OCI-LY3 (cell line): ENCODE results near the gene ZCCHC18.
"Not testable (repeated sequence)": the region's sequence is repeated elsewhere in the genome, so short reads cannot be mapped to it uniquely, and the experiment has no call there.

Experiments used
- H2AFZ ChIP-seq: fragments of 200-600, 300-600 bp; shearing (Covaris generic); 2 replicates; pipeline ENCODE4 v1.6.0; 2014; ENCODE audit warnings: antibody characterized with exemption, low read depth, low read length
- H3K27ac ChIP-seq: fragments of 200-600, 300-600 bp; sonication (generic); 2 replicates; pipeline ENCODE4 v1.5.1; 2014; ENCODE audit warnings: mild to moderate bottlenecking, low read length, moderate library complexity, mixed read lengths
- H3K27me3 ChIP-seq: fragments of 200-600, 300-600 bp; sonication (generic); 2 replicates; pipeline ENCODE4 v1.6.1; 2014; ENCODE audit warnings: low read depth, low read length, mixed read lengths
- H3K36me3 ChIP-seq: fragments of 200-600, 300-600 bp; sonication (generic); replicated peaks from 2 replicates; pipeline ENCODE3; 2014; ENCODE audit warnings: low read depth, low read length, mixed read lengths
- H3K4me1 ChIP-seq: fragments of 300-600, 200-600 bp; sonication (generic); 2 replicates; pipeline ENCODE4 v1.6.1; 2014; ENCODE audit warnings: low read length, mixed read lengths
- H3K4me2 ChIP-seq: fragments of 200-600, 300-600 bp; sonication (generic); 2 replicates; pipeline ENCODE4 v1.6.1; 2014; ENCODE audit warnings: low read length, mixed read lengths
- H3K4me3 ChIP-seq: fragments of 300-600, 200-600 bp; sonication (generic); 2 replicates; pipeline ENCODE4 v1.5.1; 2014; ENCODE audit warnings: antibody characterized with exemption, mild to moderate bottlenecking, low read length, moderate library complexity
- H3K79me2 ChIP-seq: fragments of 300-600, 200-600 bp; shearing (Covaris generic); 2 replicates; pipeline ENCODE4 v1.6.1; 2014; ENCODE audit warnings: mild to moderate bottlenecking, low read length, mixed read lengths
- H3K9ac ChIP-seq: fragments of 300-600, 200-600 bp; shearing (Covaris generic); 2 replicates; pipeline ENCODE4 v1.6.0; 2014; ENCODE audit warnings: mild to moderate bottlenecking, low read length, moderate library complexity
- H3K9me3 ChIP-seq: fragments of 200-600, 300-600 bp; shearing (Covaris generic); 2 replicates; pipeline ENCODE4 v1.6.1; 2014; ENCODE audit warnings: low read length, mixed read lengths; ENCODE audit not compliant: insufficient read depth
- H4K20me1 ChIP-seq: fragments of 200-600, 300-600 bp; sonication (generic); 2 replicates; pipeline ENCODE4 v1.6.1; 2016; ENCODE audit warnings: low read length, mixed read lengths; ENCODE audit not compliant: insufficient read depth
- EZH2phosphoT487 ChIP-seq: fragments of 200-600 bp; shearing (Covaris generic); IDR thresholded peaks from 2 replicates; pipeline ENCODE4 v1.6.1; 2018; ENCODE audit warnings: antibody characterized with exemption, mixed run types, low read depth
- TF ChIP-seq, protein P1 (sequence below): fragments of 200-600, 300-600 bp; sonication (generic); IDR thresholded peaks from 2 replicates; pipeline ENCODE4 v1.5.1; 2014; ENCODE audit warnings: antibody characterized with exemption, low read length, low read depth

Gene ZCCHC18

DNA sequence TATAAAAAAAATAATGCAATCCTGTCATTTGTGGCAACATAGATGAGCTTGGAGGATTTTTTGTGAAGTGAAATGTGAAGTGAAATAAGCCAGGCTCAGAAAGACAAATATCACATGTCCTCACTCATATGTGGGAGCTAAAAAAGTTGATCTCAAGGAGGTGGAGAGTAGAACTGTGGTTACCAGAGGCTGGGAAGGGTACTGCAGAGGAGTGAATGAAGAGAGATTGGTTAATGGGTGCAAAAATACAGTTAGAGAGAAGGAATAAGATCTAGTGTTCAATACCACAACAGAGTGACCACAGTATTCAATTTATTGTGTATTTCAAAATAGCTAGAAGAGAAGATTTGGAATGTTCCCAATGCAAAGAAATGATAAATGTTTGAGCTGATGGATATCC, 13.4 kb upstream of the ZCCHC18 start:
- H4K20me1 ChIP-seq, result no peaks in the 10 kb centered on the region
- H2AFZ ChIP-seq, result no peak overlapping the region
- no peak for TF ChIP-seq EZH2phosphoT487
- TF ChIP-seq, protein P1, sequence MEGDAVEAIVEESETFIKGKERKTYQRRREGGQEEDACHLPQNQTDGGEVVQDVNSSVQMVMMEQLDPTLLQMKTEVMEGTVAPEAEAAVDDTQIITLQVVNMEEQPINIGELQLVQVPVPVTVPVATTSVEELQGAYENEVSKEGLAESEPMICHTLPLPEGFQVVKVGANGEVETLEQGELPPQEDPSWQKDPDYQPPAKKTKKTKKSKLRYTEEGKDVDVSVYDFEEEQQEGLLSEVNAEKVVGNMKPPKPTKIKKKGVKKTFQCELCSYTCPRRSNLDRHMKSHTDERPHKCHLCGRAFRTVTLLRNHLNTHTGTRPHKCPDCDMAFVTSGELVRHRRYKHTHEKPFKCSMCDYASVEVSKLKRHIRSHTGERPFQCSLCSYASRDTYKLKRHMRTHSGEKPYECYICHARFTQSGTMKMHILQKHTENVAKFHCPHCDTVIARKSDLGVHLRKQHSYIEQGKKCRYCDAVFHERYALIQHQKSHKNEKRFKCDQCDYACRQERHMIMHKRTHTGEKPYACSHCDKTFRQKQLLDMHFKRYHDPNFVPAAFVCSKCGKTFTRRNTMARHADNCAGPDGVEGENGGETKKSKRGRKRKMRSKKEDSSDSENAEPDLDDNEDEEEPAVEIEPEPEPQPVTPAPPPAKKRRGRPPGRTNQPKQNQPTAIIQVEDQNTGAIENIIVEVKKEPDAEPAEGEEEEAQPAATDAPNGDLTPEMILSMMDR, result no peak
- H3K4me3 ChIP-seq, result no peak overlapping the region
- no peaks in the 10 kb centered on the region for H3K9me3 ChIP-seq
- no peak overlapping the region for H3K27ac ChIP-seq
- no peaks in the 10 kb centered on the region for H3K27me3 ChIP-seq
- H3K79me2 ChIP-seq, result no peaks in the 10 kb centered on the region
- no peak overlapping the region for H3K9ac ChIP-seq
- H3K36me3 ChIP-seq, result no peaks in the 10 kb centered on the region
- no peaks in the 10 kb centered on the region for H3K4me1 ChIP-seq
- no peak overlapping the region for H3K4me2 ChIP-seq

DNA sequence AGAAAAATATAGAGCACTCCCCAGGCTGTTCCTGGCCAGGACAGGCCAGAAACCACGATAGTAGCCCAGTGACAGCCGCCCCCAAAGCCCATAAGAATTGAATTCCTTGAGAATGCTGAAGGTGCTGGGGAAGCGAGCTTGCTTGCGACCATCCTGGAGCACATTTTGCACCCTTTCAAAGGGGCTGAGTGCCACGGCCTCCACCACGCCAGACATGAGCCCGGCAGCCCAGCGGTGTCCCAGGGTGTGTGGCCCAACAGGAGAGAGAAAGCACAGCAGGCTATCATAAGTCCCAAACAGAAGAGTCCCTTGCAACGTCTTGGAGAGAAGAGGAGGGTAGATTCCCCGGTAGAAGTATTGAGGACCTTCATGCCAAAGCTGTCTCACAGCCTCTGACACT, 7.6 kb upstream of the ZCCHC18 start:
- H3K27ac ChIP-seq, result no peak overlapping the region
- H4K20me1 ChIP-seq, result no peaks in the 10 kb centered on the region
- H2AFZ ChIP-seq, result no peak overlapping the region
- no peaks in the 10 kb centered on the region for H3K79me2 ChIP-seq
- no peak overlapping the region for H3K9ac ChIP-seq
- no peak for TF ChIP-seq EZH2phosphoT487
- TF ChIP-seq, protein P1, result no peak
- no peak overlapping the region for H3K4me2 ChIP-seq
- no peaks in the 10 kb centered on the region for H3K27me3 ChIP-seq
- H3K36me3 ChIP-seq, result no peaks in the 10 kb centered on the region
- H3K4me1 ChIP-seq, result no peaks in the 10 kb centered on the region
- H3K4me3 ChIP-seq, result no peak overlapping the region
- no peaks in the 10 kb centered on the region for H3K9me3 ChIP-seq

DNA sequence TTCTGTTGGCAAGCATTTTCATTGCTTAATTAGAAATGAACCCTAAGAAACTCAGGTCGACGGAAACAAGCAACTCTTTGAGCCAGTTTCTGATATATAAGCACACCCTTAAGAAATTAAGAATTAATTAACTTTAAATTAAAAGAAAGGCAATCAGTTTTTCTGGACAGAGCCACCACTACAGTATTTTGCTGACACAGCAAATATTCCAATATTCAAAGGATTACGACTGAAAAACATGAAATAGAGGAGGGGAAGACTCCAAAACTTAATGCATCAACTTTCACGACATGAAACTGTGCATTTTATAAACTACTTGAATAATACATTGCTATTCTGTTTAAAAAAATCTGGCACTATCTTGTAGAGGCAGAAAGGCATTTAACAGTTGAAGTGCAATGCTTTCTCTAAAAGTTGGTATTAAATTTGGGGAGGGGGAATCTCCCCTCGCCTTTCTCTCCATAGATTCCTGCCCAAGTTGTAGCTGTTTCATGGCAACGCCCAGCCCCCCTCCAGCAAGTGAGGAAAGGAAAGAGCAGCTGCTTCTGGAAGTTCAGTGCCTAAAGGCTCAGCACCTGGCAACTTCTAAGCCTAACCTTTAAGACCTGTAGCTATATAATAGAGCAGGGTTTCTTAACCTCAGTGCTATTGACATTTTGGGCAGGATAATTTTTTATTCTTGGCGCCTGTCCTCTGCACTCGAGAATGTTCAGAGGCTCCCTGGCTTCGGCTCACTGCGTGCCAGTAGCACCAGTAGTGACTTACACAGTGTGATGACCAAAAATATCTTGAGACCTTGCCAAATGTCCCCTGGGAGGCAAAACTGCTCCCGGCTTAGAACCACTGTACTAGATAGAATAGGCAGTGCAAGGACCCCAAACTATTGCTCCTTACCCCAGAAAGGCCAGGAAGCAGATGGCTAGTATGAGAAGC, 6.7 kb upstream of the ZCCHC18 start:
- Histone ChIP-seq H3K4me3 (no peak overlapping the region), H3K79me2 (no peaks in the 10 kb centered on the region), H2AFZ (no peak overlapping the region), H3K4me1 (no peaks in the 10 kb centered on the region), H3K27me3 (no peaks in the 10 kb centered on the region), H3K4me2 (no peak overlapping the region), H3K27ac (no peak overlapping the region), H3K9ac (no peak overlapping the region), H3K9me3 (no peaks in the 10 kb centered on the region), H4K20me1 (no peaks in the 10 kb centered on the region), H3K36me3 (no peaks in the 10 kb centered on the region)
- TF ChIP-seq, protein P1, result no peak
- TF ChIP-seq EZH2phosphoT487, result no peak

- H3K4me2 ChIP-seq, result no peak overlapping the region
- TF ChIP-seq, protein P1, result no peak
- TF ChIP-seq EZH2phosphoT487, result no peak
- H3K4me1 ChIP-seq, result peaks cover 13% of the 10 kb centered on the region
- no peak overlapping the region for H3K9ac ChIP-seq
- no peaks in the 10 kb centered on the region for H3K9me3 ChIP-seq
- no peaks in the 10 kb centered on the region for H4K20me1 ChIP-seq
- no peak overlapping the region for H2AFZ ChIP-seq
- no peaks in the 10 kb centered on the region for H3K36me3 ChIP-seq
- H3K79me2 ChIP-seq, result no peaks in the 10 kb centered on the region
- H3K27ac ChIP-seq, result no peak overlapping the region
- H3K27me3 ChIP-seq, result no peaks in the 10 kb centered on the region
- H3K4me3 ChIP-seq, result no peak overlapping the region
These were observed 3.4 kb upstream of the ZCCHC18 start for GRCh38 chrX:104108955-104109354.

DNA sequence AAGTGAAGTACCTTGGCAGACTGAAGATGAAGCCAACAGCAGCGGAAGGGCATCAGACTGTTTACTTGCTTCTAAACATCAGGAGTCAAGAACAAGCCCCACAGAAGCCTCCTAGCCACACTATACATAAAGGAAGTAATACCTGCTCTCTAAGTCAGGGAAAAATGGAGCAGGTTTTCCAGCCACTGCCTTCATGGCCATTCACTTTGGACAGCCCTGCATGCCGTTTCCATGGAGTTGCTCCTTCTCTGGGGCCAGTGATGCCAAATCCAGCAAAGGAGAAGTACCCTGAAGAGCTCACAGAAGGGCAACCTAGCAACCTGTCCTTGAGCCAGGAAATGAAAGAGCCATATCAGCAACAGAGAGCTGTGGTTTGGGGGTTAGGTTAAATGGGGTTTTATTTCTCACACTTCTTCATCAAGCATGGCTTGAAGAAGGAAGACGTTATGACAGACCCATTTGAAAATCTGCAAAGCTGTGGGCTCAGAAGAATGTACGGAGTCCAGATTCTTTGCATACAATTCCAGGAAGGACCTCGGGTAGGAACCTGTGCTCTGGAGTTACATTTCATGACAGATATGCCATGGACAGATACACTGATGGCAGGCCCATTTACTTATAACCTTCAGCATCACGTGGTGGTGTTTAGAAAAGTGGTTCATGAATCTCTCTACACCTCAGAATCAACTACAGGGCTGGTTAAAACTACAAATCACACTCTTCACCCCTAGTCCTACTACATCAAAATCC, 1.7 kb upstream of the ZCCHC18 start:
- H2AFZ ChIP-seq, H3K79me2 ChIP-seq, H3K9ac ChIP-seq, H3K27ac ChIP-seq, H3K4me3 ChIP-seq, H3K36me3 ChIP-seq, H4K20me1 ChIP-seq, H3K9me3 ChIP-seq, H3K27me3 ChIP-seq: not testable (repeated sequence)
- peaks cover 13% of the 10 kb centered on the region for H3K4me1 ChIP-seq
- H3K4me2 ChIP-seq, result 0 out of 2 replicates have a peak overlapping the region, but pooled peaks have one; percentile 15
